Pulmonary artery endothelial cell (primary cell): ENCODE measurements around the gene L3MBTL3. TPM values are rescaled to one million over a fixed set of nuclear protein-coding genes. Genes with fewer than 3 reads are reported as not detected.

Experiments
- DNase-seq: peaks from one replicate; pipeline ENCODE4 v3.0.0-alpha.2; 2011; ENCODE audit warnings: low read depth, low spot score
- total RNA-seq: library from RNA; depleted of rRNA; stranded (reverse); fragments of >200 nt; gene quantifications from 2 replicates; pipeline ENCODE4 v1.2.3, GENCODE V29; 2014

Gene L3MBTL3
- total RNA-seq, 1 donor from 2014 or later: 57.9 TPM

GRCh38 chr6:130026859-130027258, 8.5 kb downstream of the L3MBTL3 start:
- no peak for DNase-seq

- DNase-seq: no peak
Measured at GRCh38 chr6:130027948-130028347, 9.6 kb downstream of the L3MBTL3 start.

GRCh38 chr6:130029163-130029562, 10.8 kb downstream of the L3MBTL3 start:
- DNase-seq: no peak

GRCh38 chr6:130032758-130033340, 14.5 kb downstream of the L3MBTL3 start:
- no peak for DNase-seq

- DNase-seq: no peak
Measured at GRCh38 chr6:130033949-130034348, 15.6 kb downstream of the L3MBTL3 start.

- DNase-seq: no peak
Measured at GRCh38 chr6:130034378-130035146, 16.2 kb downstream of the L3MBTL3 start.

- no peak for DNase-seq
Measured at GRCh38 chr6:130035211-130035610, 16.8 kb downstream of the L3MBTL3 start.

GRCh38 chr6:130037207-130037811, 18.9 kb downstream of the L3MBTL3 start:
- DNase-seq: no peak

- DNase-seq: no peak
Measured at GRCh38 chr6:130041594-130041993, 23.2 kb downstream of the L3MBTL3 start.

- no peak for DNase-seq
Measured at GRCh38 chr6:130043344-130043743, 25.0 kb downstream of the L3MBTL3 start.

- DNase-seq: no peak
Measured at GRCh38 chr6:130045622-130046021, 27.2 kb downstream of the L3MBTL3 start.

- DNase-seq: no peak
Measured at GRCh38 chr6:130046671-130047070, 28.3 kb downstream of the L3MBTL3 start.

GRCh38 chr6:130047088-130047995, 29.0 kb downstream of the L3MBTL3 start:
- no peak for DNase-seq

GRCh38 chr6:130050230-130050629, 31.8 kb downstream of the L3MBTL3 start:
- DNase-seq: no peak

- DNase-seq: no peak
Measured at GRCh38 chr6:130054725-130055124, 36.3 kb downstream of the L3MBTL3 start.

- no peak for DNase-seq
Measured at GRCh38 chr6:130055271-130055670, 36.9 kb downstream of the L3MBTL3 start.

- no peak for DNase-seq
Measured at GRCh38 chr6:130057495-130057894, 39.1 kb downstream of the L3MBTL3 start.

GRCh38 chr6:130063806-130064205, 45.4 kb downstream of the L3MBTL3 start:
- DNase-seq: no peak

GRCh38 chr6:130065609-130066156, 47.3 kb downstream of the L3MBTL3 start:
- DNase-seq: no peak

GRCh38 chr6:130069485-130069884, 51.1 kb downstream of the L3MBTL3 start:
- no peak for DNase-seq

- DNase-seq: no peak
Measured at GRCh38 chr6:130070326-130070725, 51.9 kb downstream of the L3MBTL3 start.
